Activated naive CD8-positive, alpha-beta T cell (primary cell): Measurements from ENCODE around the gene PBX2.
A peak's percentile ranks its signal among the peaks of the same experiment; 100 is the strongest.

Experiments used
- H3K27ac Mint-ChIP-seq: one replicate; pipeline ENCODE4 v1.8.0; 2021; ENCODE audit warnings: mixed read lengths
- H3K27me3 Mint-ChIP-seq: one replicate; pipeline ENCODE4 v1.8.0; 2021; ENCODE audit warnings: mixed read lengths
- H3K36me3 Mint-ChIP-seq: one replicate; pipeline ENCODE4 v1.8.0; 2021; ENCODE audit warnings: mixed read lengths
- H3K4me1 Mint-ChIP-seq: one replicate; pipeline ENCODE4 v1.8.0; 2021; ENCODE audit warnings: low read depth, mixed read lengths
- H3K4me3 Mint-ChIP-seq: one replicate; pipeline ENCODE4 v1.8.0; 2021; ENCODE audit warnings: mild to moderate bottlenecking, mixed read lengths
- H3K9me3 Mint-ChIP-seq: one replicate; pipeline ENCODE4 v1.8.0; 2021; ENCODE audit warnings: low read depth, mixed read lengths

The PBX2 gene

GRCh38 chr6:32156891-32157290 is 33.1 kb downstream of the PBX2 start:
- Mint-ChIP-seq H3K4me1 (peaks cover 38% of the 10 kb centered on the region), H3K4me3 (no peak overlapping the region), H3K36me3 (peaks cover 12% of the 10 kb centered on the region), H3K9me3 (no peaks in the 10 kb centered on the region), H3K27me3 (no peaks in the 10 kb centered on the region), H3K27ac (no peak overlapping the region)

DNA sequence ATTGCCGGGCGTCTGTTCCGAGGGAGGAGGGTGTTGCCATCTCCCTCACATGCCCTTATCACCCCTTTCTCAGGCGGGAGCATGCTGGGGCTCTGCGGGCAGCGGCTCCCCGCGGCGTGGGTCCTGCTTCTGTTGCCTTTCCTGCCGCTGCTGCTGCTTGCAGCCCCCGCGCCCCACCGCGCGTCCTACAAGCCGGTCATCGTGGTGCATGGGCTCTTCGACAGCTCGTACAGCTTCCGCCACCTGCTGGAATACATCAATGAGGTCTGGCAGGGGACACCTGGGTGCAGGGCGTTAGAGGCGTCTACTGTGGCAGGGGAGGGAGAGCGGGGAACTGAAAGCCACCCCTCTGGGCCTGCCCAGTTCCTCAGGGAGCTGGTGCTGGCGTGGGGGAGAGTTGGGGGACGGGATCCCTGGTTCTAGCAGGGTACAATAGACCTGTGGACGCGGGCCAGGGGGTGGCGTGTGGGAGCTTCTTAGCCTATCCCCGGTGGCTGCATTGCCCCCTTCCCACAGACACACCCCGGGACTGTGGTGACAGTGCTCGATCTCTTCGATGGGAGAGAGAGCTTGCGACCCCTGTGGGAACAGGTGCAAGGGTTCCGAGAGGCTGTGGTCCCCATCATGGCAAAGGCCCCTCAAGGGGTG is 35.4 kb downstream of the PBX2 start:
- H3K4me1 Mint-ChIP-seq = peaks cover 53% of the 10 kb centered on the region
- peak overlapping the region; percentile 96 for H3K27ac Mint-ChIP-seq
- no peaks in the 10 kb centered on the region for H3K27me3 Mint-ChIP-seq
- peaks cover 12% of the 10 kb centered on the region for H3K36me3 Mint-ChIP-seq
- H3K4me3 Mint-ChIP-seq = peak overlapping the region; percentile 99
- no peaks in the 10 kb centered on the region for H3K9me3 Mint-ChIP-seq

GRCh38 chr6:32153564-32154513 is 36.2 kb downstream of the PBX2 start, which contains the start of gene PPT2:
Gene PPT2, plus strand, starts transcription at chr6:32154141. Its CDS starts 454 bp downstream, at chr6:32154595.
- peak within 1 kb of the TSS; percentile 99 for H3K4me3 Mint-ChIP-seq
- peaks cover 55% of the 10 kb centered on the region for H3K4me1 Mint-ChIP-seq
- peak within 1 kb of the TSS; percentile 96 for H3K27ac Mint-ChIP-seq
- H3K36me3 Mint-ChIP-seq = peaks cover 12% of the 10 kb centered on the region
- no peaks in the 10 kb centered on the region for H3K27me3 Mint-ChIP-seq
- no peaks in the 10 kb centered on the region for H3K9me3 Mint-ChIP-seq

- Mint-ChIP-seq H3K9me3 (no peaks in the 10 kb centered on the region), H3K36me3 (peaks cover 7% of the 10 kb centered on the region), H3K4me1 (peaks cover 59% of the 10 kb centered on the region), H3K27ac (peak overlapping the region; percentile 72), H3K27me3 (no peaks in the 10 kb centered on the region), H3K4me3 (peak overlapping the region; percentile 99)
Measured at GRCh38 chr6:32152769-32153563, 37.0 kb downstream of the PBX2 start.

GRCh38 chr6:32151863-32152768 is 37.9 kb downstream of the PBX2 start, which contains the start of gene PRRT1:
Gene PRRT1, minus strand, starts transcription at chr6:32151939. Its CDS starts 112 bp downstream, at chr6:32151827.
- peak within 1 kb of the TSS; percentile 99 for H3K4me3 Mint-ChIP-seq
- H3K27ac Mint-ChIP-seq = peak within 1 kb of the TSS; percentile 72
- H3K4me1 Mint-ChIP-seq = peaks cover 55% of the 10 kb centered on the region
- H3K36me3 Mint-ChIP-seq = no peaks in the 10 kb centered on the region
- H3K9me3 Mint-ChIP-seq = no peaks in the 10 kb centered on the region
- H3K27me3 Mint-ChIP-seq = no peaks in the 10 kb centered on the region

DNA sequence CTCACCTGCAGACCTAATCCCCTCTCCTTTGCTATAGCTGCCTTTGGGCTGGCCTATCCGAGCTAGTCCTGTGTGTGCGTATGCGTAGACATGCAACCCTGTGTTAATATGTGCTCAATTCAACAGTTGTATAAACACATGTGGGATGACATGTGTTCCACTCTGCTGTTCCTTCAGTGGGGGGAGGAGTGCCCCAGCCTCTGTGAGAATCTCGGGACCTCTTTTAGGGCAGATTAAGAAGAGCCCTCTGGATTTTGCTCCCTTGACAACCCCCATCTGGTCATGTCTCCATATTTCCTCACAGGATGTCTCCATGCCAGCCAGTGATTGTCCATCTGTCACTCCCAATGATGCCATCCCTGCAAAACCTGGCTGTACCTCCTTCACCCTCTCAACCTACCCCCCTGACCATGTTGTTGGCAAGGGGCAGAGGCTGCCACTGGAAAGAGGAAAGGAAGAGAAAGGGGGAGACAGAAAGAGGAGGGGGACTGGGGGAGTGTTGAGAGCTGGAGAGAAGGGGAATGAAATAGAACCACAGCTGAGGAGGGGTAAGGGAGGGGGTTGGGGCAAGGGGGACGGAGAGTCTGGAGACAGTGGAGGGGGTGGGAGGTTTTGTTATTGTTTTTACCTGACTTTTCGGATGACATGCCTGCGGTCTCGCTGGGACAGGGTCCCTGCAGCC is 38.7 kb downstream of the PBX2 start:
- no peaks in the 10 kb centered on the region for H3K9me3 Mint-ChIP-seq
- H3K36me3 Mint-ChIP-seq = no peaks in the 10 kb centered on the region
- peak overlapping the region; percentile 84 for H3K4me3 Mint-ChIP-seq
- no peaks in the 10 kb centered on the region for H3K27me3 Mint-ChIP-seq
- peak overlapping the region; percentile 64 for H3K27ac Mint-ChIP-seq
- peaks cover 55% of the 10 kb centered on the region for H3K4me1 Mint-ChIP-seq

DNA sequence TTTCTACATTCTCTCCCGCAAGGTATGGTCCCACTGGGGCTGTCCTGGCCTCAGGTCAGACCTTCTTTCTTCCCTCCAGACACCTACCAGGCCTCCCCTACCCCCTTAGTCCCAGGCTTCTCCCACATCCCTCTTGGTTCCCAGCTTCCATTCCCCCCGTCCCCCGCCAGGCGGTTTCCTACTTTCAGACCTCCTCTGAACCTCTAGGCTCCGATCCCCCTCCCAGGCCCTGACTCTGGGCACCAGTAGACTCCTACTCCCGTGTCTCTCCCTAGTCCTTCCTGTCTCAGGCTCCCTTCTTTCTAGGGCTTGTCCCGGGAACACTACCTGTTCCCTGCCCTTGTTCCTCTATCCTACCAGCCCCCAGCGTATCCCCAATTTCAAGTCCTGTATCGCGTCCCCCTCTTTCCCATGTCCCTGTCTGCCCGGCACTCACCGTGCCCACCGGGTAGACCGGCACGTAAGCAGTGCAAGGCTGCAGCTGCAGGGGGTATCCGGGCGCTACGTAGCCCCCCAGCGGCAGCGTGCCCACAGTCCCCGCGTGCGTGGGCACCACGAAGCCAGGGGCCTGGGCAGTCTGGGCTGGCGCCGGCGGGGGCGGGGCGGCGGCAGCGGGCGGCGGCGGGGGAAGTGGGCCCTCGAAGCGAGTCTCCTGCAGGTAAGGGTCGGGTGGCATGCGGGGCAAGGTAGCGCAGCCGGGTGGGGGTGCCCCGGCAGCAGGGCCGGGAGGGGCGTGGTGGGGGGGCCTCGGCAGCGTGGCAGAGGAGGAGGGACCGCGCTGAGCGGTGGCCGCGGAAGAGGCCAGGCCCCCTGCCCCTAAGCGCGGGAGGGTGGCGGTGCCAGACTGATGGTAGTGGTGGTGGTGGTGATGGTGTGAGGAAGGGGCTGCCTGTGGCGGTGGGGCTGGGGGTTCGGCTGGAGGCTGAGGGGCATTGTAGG is 39.8 kb downstream of the PBX2 start:
- H3K4me1 Mint-ChIP-seq = peaks cover 46% of the 10 kb centered on the region
- no peaks in the 10 kb centered on the region for H3K9me3 Mint-ChIP-seq
- H3K36me3 Mint-ChIP-seq = no peaks in the 10 kb centered on the region
- H3K27ac Mint-ChIP-seq = peak overlapping the region; percentile 34
- H3K4me3 Mint-ChIP-seq = peak overlapping the region; percentile 84
- no peaks in the 10 kb centered on the region for H3K27me3 Mint-ChIP-seq

DNA sequence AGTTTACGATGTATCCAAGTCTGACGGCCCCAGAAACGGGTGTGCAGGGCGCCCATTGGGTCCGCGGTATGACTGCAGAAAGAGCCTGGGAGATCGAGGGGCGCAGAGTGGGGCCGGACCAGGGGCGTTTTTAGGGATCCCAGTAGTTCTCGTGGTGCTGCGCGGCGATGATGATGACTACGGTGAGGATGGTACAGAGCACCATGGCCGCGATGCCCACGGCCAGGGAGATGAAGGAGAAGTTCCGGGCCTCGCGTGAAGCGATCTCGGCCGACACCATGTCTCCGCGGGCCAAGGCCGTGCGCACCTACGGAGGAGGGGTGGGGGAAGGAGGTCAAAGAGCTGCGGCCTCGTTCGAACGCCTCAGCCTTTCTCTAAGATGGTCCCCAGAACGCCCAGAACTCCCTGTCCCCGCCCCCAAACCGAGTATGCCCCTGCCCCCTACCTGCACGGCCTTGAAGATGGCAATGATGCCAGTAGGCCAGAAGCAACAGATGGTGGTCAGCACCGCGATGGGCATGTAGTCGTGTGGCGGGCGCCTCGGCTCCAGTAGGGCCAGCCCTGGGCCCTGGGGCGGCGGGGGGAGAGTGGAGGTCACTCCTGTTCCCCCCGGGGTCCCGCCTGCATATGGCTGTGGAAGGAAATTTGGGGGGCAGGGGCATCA is 40.8 kb downstream of the PBX2 start:
- H3K27me3 Mint-ChIP-seq = no peaks in the 10 kb centered on the region
- H3K9me3 Mint-ChIP-seq = no peaks in the 10 kb centered on the region
- H3K4me3 Mint-ChIP-seq = peak overlapping the region; percentile 83
- peaks cover 39% of the 10 kb centered on the region for H3K4me1 Mint-ChIP-seq
- no peaks in the 10 kb centered on the region for H3K36me3 Mint-ChIP-seq
- peak overlapping the region; percentile 72 for H3K27ac Mint-ChIP-seq

DNA sequence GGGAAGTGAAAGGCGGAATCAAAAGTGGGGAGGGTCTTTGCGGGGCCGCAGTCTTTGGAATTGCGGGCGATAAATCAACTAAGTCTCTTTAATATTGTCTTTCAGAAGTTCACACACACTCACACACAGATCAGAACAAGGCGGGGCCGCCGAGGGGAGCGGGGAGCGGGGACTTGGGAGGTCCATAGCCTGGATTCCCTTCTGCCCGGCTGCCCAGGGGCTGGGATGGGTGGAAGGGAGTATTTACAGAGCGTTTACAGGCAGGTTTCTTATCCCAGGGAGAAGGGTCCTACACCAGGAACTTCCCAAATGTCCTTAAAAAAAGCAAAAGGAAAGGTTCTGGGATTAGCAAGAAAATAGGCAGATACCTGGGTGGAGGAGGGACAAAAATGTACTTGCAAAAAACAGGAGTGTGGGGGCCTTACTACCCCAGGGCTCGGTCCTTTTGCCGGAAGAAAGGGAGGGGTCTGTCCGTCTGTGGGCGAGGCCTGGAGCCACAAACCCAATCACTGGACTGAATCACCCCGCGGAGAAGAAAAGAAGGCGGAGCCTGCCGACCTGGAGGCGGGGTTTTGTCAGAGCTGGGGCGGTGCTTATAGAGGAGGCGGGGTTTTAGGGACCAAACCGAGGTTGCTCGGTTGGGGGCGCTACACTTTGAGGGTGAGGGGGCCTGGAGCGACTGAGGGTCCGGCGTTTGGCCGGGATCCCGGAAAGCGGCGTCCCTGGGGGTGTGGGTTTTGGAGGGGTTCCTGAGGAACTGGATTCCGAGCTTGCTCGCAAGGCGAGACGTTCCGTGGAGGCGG is 41.5 kb downstream of the PBX2 start:
- peak overlapping the region; percentile 72 for H3K27ac Mint-ChIP-seq
- no peaks in the 10 kb centered on the region for H3K27me3 Mint-ChIP-seq
- no peaks in the 10 kb centered on the region for H3K9me3 Mint-ChIP-seq
- peak overlapping the region; percentile 83 for H3K4me3 Mint-ChIP-seq
- H3K36me3 Mint-ChIP-seq = no peaks in the 10 kb centered on the region
- peaks cover 35% of the 10 kb centered on the region for H3K4me1 Mint-ChIP-seq

GRCh38 chr6:32147401-32148132 is 42.4 kb downstream of the PBX2 start:
- Mint-ChIP-seq H3K27ac (no peak overlapping the region), H3K9me3 (no peaks in the 10 kb centered on the region), H3K4me3 (no peak overlapping the region), H3K4me1 (peaks cover 26% of the 10 kb centered on the region), H3K36me3 (no peaks in the 10 kb centered on the region), H3K27me3 (no peaks in the 10 kb centered on the region)

DNA sequence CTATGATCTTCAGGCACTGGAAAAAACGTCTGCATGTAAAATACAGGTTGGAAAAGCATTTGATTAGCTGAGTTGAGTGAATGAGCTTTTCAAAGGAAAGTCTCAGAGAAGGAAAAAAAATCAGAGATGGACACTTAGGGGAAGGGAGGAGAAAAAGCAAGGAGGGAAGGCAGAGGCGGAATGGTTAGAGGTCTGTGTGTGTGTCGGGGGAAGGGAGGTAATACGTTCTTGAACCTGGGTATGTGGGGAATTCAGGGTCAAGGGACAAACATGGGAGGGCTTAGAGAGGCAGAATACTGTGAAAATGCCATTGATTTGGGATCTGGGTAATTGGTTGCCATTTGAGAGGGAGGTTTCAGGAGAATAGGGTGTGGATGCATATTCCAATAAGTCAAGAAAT is 43.3 kb downstream of the PBX2 start:
- Mint-ChIP-seq H3K27ac (no peak overlapping the region), H3K4me1 (peaks cover 20% of the 10 kb centered on the region), H3K27me3 (no peaks in the 10 kb centered on the region), H3K36me3 (no peaks in the 10 kb centered on the region), H3K9me3 (no peaks in the 10 kb centered on the region), H3K4me3 (no peak overlapping the region)
